ENCODE measurements around the gene EVC. TPM values are rescaled to one million over a fixed set of nuclear protein-coding genes. Genes with fewer than 3 reads are reported as not detected.
"Not testable (repeated sequence)": the region's sequence is repeated elsewhere in the genome, so short reads cannot be mapped to it uniquely, and the experiment has no call there.

The EVC gene
- polyA plus RNA-seq, 2 donors: 2.0 to 4.0 TPM

- Histone ChIP-seq H3K9me3 (ENCODE audit: control insufficient read depth in 2 of 2, insufficient read depth in 1 of 2, low read depth in 1 of 2, low read length in 1 of 2) (no peaks in the 10 kb centered on the region), H3K27ac (ENCODE audit: low read depth in 2 of 2, low read length in 1 of 2) (no peak overlapping the region), H3K4me1 (ENCODE audit: control insufficient read depth in 2 of 2, insufficient read depth in 2 of 2, low read length in 1 of 2) (no peaks in the 10 kb centered on the region), H3K36me3 (ENCODE audit: control insufficient read depth in 2 of 2, insufficient read depth in 2 of 2, low read length in 1 of 2) (peaks cover 0 to 10% of the 10 kb centered on the region in 2 donors), H3K4me3 (ENCODE audit: low read depth in 1 of 2, low read length in 2 of 2) (no peak overlapping the region), H3K27me3 (ENCODE audit: control insufficient read depth in 1 of 2, insufficient read depth in 2 of 2, low read length in 2 of 2) (no peaks in the 10 kb centered on the region)
- 72 to 81% methylated on average over 5 of the region's 5 CpGs for WGBS, 2 donors
These were observed 10.9 kb downstream of the EVC start for GRCh38 chr4:5721923-5722322.

GRCh38 chr4:5722328-5722727 is 11.3 kb downstream of the EVC start:
- no peaks in the 10 kb centered on the region for H3K9me3 ChIP-seq (ENCODE audit: control insufficient read depth in 2 of 2, insufficient read depth in 1 of 2, low read depth in 1 of 2, low read length in 1 of 2)
- WGBS, 2 donors: 55 to 64% methylated on average over 4 of the region's 4 CpGs
- H3K36me3 ChIP-seq (ENCODE audit: control insufficient read depth in 2 of 2, insufficient read depth in 2 of 2, low read length in 1 of 2): peaks cover 0 to 10% of the 10 kb centered on the region in 2 donors
- no peak overlapping the region for H3K4me3 ChIP-seq (ENCODE audit: low read depth in 1 of 2, low read length in 2 of 2)
- no peak overlapping the region for H3K27ac ChIP-seq (ENCODE audit: low read depth in 2 of 2, low read length in 1 of 2)
- no peaks in the 10 kb centered on the region for H3K27me3 ChIP-seq (ENCODE audit: control insufficient read depth in 1 of 2, insufficient read depth in 2 of 2, low read length in 2 of 2)
- H3K4me1 ChIP-seq (ENCODE audit: control insufficient read depth in 2 of 2, insufficient read depth in 2 of 2, low read length in 1 of 2): no peaks in the 10 kb centered on the region

- Histone ChIP-seq H3K36me3 (ENCODE audit: control insufficient read depth in 2 of 2, insufficient read depth in 2 of 2, low read length in 1 of 2) (peaks cover 0 to 7% of the 10 kb centered on the region in 2 donors), H3K27ac (ENCODE audit: low read depth in 2 of 2, low read length in 1 of 2) (no peak overlapping the region), H3K27me3 (ENCODE audit: control insufficient read depth in 1 of 2, insufficient read depth in 2 of 2, low read length in 2 of 2) (no peaks in the 10 kb centered on the region), H3K4me1 (ENCODE audit: control insufficient read depth in 2 of 2, insufficient read depth in 2 of 2, low read length in 1 of 2) (no peaks in the 10 kb centered on the region), H3K4me3 (ENCODE audit: low read depth in 1 of 2, low read length in 2 of 2) (no peak overlapping the region), H3K9me3 (ENCODE audit: control insufficient read depth in 2 of 2, insufficient read depth in 1 of 2, low read depth in 1 of 2, low read length in 1 of 2) (no peaks in the 10 kb centered on the region)
- WGBS, 2 donors: 90 to 92% methylated on average over 7 of the region's 7 CpGs
These were observed 13.4 kb downstream of the EVC start for GRCh38 chr4:5724377-5724776.

- not testable (repeated sequence) for H3K27ac ChIP-seq (ENCODE audit: low read depth in 2 of 2, low read length in 1 of 2); H3K4me3 ChIP-seq (ENCODE audit: low read depth in 1 of 2, low read length in 2 of 2); H3K4me1 ChIP-seq (ENCODE audit: control insufficient read depth in 2 of 2, insufficient read depth in 2 of 2, low read length in 1 of 2); H3K9me3 ChIP-seq (ENCODE audit: control insufficient read depth in 2 of 2, insufficient read depth in 1 of 2, low read depth in 1 of 2, low read length in 1 of 2); H3K27me3 ChIP-seq (ENCODE audit: control insufficient read depth in 1 of 2, insufficient read depth in 2 of 2, low read length in 2 of 2)
- WGBS, 2 donors: 49 to 71% methylated on average over 2 of the region's 2 CpGs
- peaks cover 3 to 25% of the 10 kb centered on the region in 2 donors for H3K36me3 ChIP-seq (ENCODE audit: control insufficient read depth in 2 of 2, insufficient read depth in 2 of 2, low read length in 1 of 2)
These were observed 17.4 kb downstream of the EVC start for GRCh38 chr4:5728412-5728811.

GRCh38 chr4:5730436-5730835 is 19.4 kb downstream of the EVC start:
- H3K27ac ChIP-seq (ENCODE audit: low read depth in 2 of 2, low read length in 1 of 2): no peak overlapping the region
- no peaks in the 10 kb centered on the region for H3K9me3 ChIP-seq (ENCODE audit: control insufficient read depth in 2 of 2, insufficient read depth in 1 of 2, low read depth in 1 of 2, low read length in 1 of 2)
- no peaks in the 10 kb centered on the region for H3K27me3 ChIP-seq (ENCODE audit: control insufficient read depth in 1 of 2, insufficient read depth in 2 of 2, low read length in 2 of 2)
- H3K36me3 ChIP-seq (ENCODE audit: control insufficient read depth in 2 of 2, insufficient read depth in 2 of 2, low read length in 1 of 2): peaks cover 3 to 31% of the 10 kb centered on the region in 2 donors
- 89 to 92% methylated on average over 10 of the region's 10 CpGs for WGBS, 2 donors
- no peak overlapping the region for H3K4me3 ChIP-seq (ENCODE audit: low read depth in 1 of 2, low read length in 2 of 2)
- no peaks in the 10 kb centered on the region for H3K4me1 ChIP-seq (ENCODE audit: control insufficient read depth in 2 of 2, insufficient read depth in 2 of 2, low read length in 1 of 2)

GRCh38 chr4:5730993-5731990 is 20.3 kb downstream of the EVC start:
- Histone ChIP-seq H3K9me3 (ENCODE audit: control insufficient read depth in 2 of 2, insufficient read depth in 1 of 2, low read depth in 1 of 2, low read length in 1 of 2) (no peaks in the 10 kb centered on the region), H3K4me3 (ENCODE audit: low read depth in 1 of 2, low read length in 2 of 2) (no peak overlapping the region), H3K27ac (ENCODE audit: low read depth in 2 of 2, low read length in 1 of 2) (no peak overlapping the region), H3K27me3 (ENCODE audit: control insufficient read depth in 1 of 2, insufficient read depth in 2 of 2, low read length in 2 of 2) (no peaks in the 10 kb centered on the region), H3K36me3 (ENCODE audit: control insufficient read depth in 2 of 2, insufficient read depth in 2 of 2, low read length in 1 of 2) (peaks cover 5 to 29% of the 10 kb centered on the region in 2 donors), H3K4me1 (ENCODE audit: control insufficient read depth in 2 of 2, insufficient read depth in 2 of 2, low read length in 1 of 2) (no peaks in the 10 kb centered on the region)
- 92 to 93% methylated on average over 28 to 30 of the region's 30 CpGs for WGBS, 2 donors

- 92 to 93% methylated on average over 10 of the region's 10 CpGs for WGBS, 2 donors
- Histone ChIP-seq H3K4me3 (ENCODE audit: low read depth in 1 of 2, low read length in 2 of 2) (no peak overlapping the region), H3K4me1 (ENCODE audit: control insufficient read depth in 2 of 2, insufficient read depth in 2 of 2, low read length in 1 of 2) (no peaks in the 10 kb centered on the region), H3K36me3 (ENCODE audit: control insufficient read depth in 2 of 2, insufficient read depth in 2 of 2, low read length in 1 of 2) (peaks cover 9 to 29% of the 10 kb centered on the region in 2 donors), H3K27ac (ENCODE audit: low read depth in 2 of 2, low read length in 1 of 2) (no peak overlapping the region), H3K27me3 (ENCODE audit: control insufficient read depth in 1 of 2, insufficient read depth in 2 of 2, low read length in 2 of 2) (no peaks in the 10 kb centered on the region), H3K9me3 (ENCODE audit: control insufficient read depth in 2 of 2, insufficient read depth in 1 of 2, low read depth in 1 of 2, low read length in 1 of 2) (no peaks in the 10 kb centered on the region)
These were observed 21.2 kb downstream of the EVC start for GRCh38 chr4:5732158-5732557.

- no peaks in the 10 kb centered on the region for H3K9me3 ChIP-seq (ENCODE audit: control insufficient read depth in 2 of 2, insufficient read depth in 1 of 2, low read depth in 1 of 2, low read length in 1 of 2)
- H3K27me3 ChIP-seq (ENCODE audit: control insufficient read depth in 1 of 2, insufficient read depth in 2 of 2, low read length in 2 of 2): no peaks in the 10 kb centered on the region
- WGBS, 2 donors: 83 to 92% methylated on average over 5 of the region's 5 CpGs
- no peaks in the 10 kb centered on the region for H3K4me1 ChIP-seq (ENCODE audit: control insufficient read depth in 2 of 2, insufficient read depth in 2 of 2, low read length in 1 of 2)
- H3K27ac ChIP-seq (ENCODE audit: low read depth in 2 of 2, low read length in 1 of 2): no peak overlapping the region
- no peak overlapping the region for H3K4me3 ChIP-seq (ENCODE audit: low read depth in 1 of 2, low read length in 2 of 2)
- peaks cover 11 to 27% of the 10 kb centered on the region in 2 donors for H3K36me3 ChIP-seq (ENCODE audit: control insufficient read depth in 2 of 2, insufficient read depth in 2 of 2, low read length in 1 of 2)
These were observed 23.9 kb downstream of the EVC start for GRCh38 chr4:5734853-5735252.

GRCh38 chr4:5735463-5735862 is 24.5 kb downstream of the EVC start:
- no peak overlapping the region for H3K27ac ChIP-seq (ENCODE audit: low read depth in 2 of 2, low read length in 1 of 2)
- no peaks in the 10 kb centered on the region for H3K4me1 ChIP-seq (ENCODE audit: control insufficient read depth in 2 of 2, insufficient read depth in 2 of 2, low read length in 1 of 2)
- no peak overlapping the region for H3K4me3 ChIP-seq (ENCODE audit: low read depth in 1 of 2, low read length in 2 of 2)
- H3K36me3 ChIP-seq (ENCODE audit: control insufficient read depth in 2 of 2, insufficient read depth in 2 of 2, low read length in 1 of 2): peaks cover 11 to 24% of the 10 kb centered on the region in 2 donors
- 79 to 87% methylated on average over 3 of the region's 3 CpGs for WGBS, 2 donors
- no peaks in the 10 kb centered on the region for H3K27me3 ChIP-seq (ENCODE audit: control insufficient read depth in 1 of 2, insufficient read depth in 2 of 2, low read length in 2 of 2)
- no peaks in the 10 kb centered on the region for H3K9me3 ChIP-seq (ENCODE audit: control insufficient read depth in 2 of 2, insufficient read depth in 1 of 2, low read depth in 1 of 2, low read length in 1 of 2)

- WGBS, 2 donors: 96 to 97% methylated on average over 2 of the region's 2 CpGs
- H3K27ac ChIP-seq (ENCODE audit: low read depth in 2 of 2, low read length in 1 of 2): no peak overlapping the region
- no peaks in the 10 kb centered on the region for H3K4me1 ChIP-seq (ENCODE audit: control insufficient read depth in 2 of 2, insufficient read depth in 2 of 2, low read length in 1 of 2)
- H3K36me3 ChIP-seq (ENCODE audit: control insufficient read depth in 2 of 2, insufficient read depth in 2 of 2, low read length in 1 of 2): peaks cover 8 to 17% of the 10 kb centered on the region in 2 donors
- H3K27me3 ChIP-seq (ENCODE audit: control insufficient read depth in 1 of 2, insufficient read depth in 2 of 2, low read length in 2 of 2): no peaks in the 10 kb centered on the region
- H3K9me3 ChIP-seq (ENCODE audit: control insufficient read depth in 2 of 2, insufficient read depth in 1 of 2, low read depth in 1 of 2, low read length in 1 of 2): no peaks in the 10 kb centered on the region
- H3K4me3 ChIP-seq (ENCODE audit: low read depth in 1 of 2, low read length in 2 of 2): no peak overlapping the region
These were observed 27.1 kb downstream of the EVC start for GRCh38 chr4:5738061-5738460.

All from esophagus (tissue), 2 donors.